HG03039 (cell line): ENCODE data around the gene MACF1.
"Not testable (repeated sequence)": the region's sequence is repeated elsewhere in the genome, so short reads cannot be mapped to it uniquely, and the experiment has no call there.

ENCODE experiments used
- ATAC-seq: cut with Tn5 transposase; IDR thresholded peaks from one replicate; pipeline ENCODE4 v1.9.1; 2021; ENCODE audit warnings: mild to moderate bottlenecking, moderate library complexity; ENCODE audit not compliant: unreplicated experiment

MACF1 gene

GRCh38 chr1:39505289-39505688, 300.8 kb downstream of the MACF1 start:
- ATAC-seq = no peak

DNA sequence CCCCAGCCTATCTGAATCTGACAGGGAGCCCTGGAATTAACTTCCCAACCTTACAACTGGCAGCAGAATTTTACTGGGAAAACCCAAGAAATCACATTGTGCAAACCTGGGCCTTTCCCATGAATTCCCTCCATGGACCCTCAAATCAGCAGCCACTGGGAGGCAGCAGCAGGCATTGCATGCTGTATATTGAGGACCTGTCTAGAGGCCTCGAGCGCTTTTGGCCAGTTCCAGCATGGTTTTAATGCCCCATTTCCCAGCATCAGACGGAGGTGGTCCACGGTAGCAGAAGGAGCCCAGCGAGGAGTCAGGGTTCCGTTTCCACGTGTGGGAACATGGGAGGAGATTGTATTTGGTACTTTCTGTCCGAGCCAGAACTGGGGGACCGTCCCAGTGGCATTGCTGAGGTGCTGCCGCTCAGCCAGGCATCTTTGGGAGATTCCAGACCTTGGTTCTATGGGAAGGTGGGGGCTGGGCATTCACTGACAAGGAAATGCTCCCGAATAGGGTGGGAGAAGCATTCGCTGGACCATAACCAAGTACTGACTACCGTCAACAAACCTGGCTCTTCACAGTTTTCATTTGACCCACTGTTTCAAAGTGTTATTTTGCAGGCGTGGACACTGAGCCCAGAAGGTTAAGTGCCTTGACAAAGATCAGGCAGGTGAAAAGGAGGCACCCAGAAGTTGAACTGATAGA, 302.9 kb downstream of the MACF1 start:
- ATAC-seq = no peak

DNA sequence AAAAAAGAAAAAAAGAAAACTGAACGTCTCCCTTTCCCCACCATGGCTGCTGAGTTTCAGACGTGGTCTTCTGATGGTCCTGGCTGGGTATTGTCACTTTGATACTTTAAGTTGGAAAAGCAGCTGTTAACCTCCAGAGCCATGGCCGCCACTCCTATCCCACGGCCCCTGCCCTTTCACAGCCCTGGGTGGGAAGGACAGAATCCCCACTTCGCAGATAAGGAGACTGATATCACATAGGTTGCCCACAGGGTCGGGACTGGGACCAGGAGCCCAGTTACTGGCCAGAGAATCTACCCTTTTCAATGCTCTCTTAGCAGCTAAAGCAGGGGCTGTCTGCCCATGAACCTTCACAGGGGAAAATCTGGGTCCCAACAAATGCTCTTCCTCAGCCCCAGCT, 303.8 kb downstream of the MACF1 start:
- no peak for ATAC-seq

GRCh38 chr1:39508857-39509305, 304.4 kb downstream of the MACF1 start:
- ATAC-seq = peak; percentile 13

- peak; percentile 44 for ATAC-seq
Measured at GRCh38 chr1:39509360-39510009, 305.0 kb downstream of the MACF1 start.

DNA sequence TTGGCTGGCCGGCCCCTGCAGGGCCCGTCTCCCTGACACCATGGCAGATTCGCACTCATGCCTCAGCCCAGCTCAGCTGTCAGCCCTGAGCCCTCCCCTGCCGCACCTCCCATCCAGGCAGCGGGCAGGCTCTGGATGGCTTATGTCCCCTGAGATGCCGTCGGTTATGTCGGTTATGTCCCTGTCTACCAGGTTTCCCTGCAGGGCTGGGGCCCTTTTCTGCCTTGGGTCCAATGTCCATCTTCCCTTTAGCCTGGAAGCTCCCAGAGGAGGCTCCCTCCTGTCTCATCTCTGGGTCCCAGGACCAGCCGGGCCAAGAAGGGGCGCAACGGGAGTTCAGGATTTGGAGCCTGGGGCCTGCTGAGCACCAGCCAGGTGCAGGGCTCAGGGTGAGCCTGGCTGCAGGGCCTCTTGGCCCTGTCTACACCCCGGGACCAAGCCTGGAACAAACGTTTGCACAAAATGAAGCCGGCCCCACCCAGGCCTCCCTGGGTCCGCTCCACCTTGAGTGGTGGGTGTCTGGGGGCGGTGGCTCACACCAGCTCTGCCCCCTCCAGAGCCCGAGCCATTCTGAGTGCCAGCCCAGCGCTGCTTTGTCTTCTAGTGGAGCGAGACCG, 306.2 kb downstream of the MACF1 start:
- not testable (repeated sequence) for ATAC-seq

- ATAC-seq = not testable (repeated sequence)
Measured at GRCh38 chr1:39511477-39511876, 307.0 kb downstream of the MACF1 start.

DNA sequence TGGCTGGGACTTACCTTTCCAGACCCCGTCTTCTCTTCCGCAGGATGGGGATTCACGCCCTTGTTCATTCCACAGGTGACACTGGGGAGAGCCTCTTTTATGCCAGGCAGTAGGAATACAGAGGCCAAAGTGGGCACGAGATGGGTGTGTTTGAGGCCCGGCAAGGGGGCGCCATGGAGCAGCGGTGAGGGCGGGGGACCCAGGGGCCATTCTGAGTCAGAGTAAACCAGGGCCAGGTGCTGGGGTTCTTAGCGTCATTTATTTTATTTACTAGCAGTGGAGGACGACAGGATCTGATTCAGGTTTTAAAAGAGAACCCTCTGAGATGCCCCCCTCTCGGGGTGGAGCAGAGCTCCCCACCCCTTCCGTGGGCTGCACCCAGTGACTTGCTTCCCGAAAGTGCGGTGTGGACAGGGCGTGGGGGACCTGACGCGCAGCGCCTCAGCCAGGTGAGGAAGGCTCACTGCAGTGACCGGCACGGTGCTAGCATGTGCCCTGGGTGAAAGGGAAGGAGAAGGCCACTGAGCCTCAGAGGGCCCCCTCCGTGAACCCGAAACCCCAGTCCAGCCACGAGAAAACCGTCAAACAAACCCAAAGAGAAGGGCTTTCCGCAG, 307.8 kb downstream of the MACF1 start:
- ATAC-seq = not testable (repeated sequence)

DNA sequence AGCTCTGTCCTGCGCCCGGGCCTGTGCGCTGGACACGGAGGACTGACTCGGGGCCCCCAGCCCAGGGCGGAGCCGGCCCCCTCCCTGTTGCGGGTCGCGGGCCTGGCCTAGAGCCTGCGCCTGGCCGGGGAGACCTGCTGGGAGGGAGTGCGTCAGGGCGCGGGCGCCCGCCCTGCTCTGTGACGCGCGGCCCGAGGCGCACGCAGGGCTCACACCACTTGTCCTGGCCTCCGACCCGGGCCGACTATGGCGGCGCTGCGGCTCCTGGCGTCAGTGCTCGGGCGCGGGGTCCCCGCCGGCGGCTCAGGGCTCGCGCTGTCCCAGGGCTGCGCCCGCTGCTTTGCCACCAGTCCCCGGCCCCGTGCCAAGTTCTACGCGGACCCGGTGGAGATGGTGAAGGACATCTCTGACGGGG, 310.2 kb downstream of the MACF1 start:
- ATAC-seq = not testable (repeated sequence)

DNA sequence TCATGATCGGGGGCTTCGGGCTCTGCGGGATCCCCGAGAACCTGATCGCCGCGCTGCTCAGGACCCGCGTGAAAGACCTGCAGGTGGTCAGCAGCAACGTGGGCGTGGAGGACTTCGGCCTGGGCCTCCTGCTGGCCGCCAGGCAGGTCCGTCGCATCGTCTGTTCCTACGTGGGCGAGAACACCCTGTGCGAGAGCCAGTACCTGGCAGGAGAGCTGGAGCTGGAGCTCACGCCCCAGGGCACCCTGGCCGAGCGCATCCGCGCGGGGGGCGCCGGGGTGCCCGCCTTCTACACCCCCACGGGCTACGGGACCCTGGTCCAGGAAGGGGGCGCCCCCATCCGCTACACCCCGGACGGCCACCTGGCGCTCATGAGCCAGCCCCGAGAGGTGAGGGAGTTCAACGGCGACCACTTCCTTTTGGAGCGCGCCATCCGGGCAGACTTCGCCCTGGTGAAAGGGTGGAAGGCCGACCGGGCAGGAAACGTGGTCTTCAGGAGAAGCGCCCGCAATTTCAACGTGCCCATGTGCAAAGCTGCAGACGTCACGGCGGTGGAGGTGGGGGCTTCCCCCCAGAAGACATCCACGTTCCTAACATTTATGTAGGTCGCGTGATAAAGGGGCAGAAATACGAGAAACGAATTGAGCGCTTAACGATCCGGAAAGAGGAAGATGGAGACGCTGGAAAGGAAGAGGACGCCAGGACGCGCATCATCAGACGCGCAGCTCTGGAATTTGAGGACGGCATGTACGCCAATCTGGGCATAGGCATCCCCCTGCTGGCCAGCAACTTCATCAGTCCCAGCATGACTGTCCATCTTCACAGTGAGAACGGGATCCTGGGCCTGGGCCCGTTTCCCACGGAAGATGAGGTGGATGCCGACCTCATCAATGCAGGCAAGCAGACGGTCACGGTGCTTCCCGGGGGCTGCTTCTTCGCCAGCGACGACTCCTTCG, 310.9 kb downstream of the MACF1 start:
- ATAC-seq = not testable (repeated sequence)

DNA sequence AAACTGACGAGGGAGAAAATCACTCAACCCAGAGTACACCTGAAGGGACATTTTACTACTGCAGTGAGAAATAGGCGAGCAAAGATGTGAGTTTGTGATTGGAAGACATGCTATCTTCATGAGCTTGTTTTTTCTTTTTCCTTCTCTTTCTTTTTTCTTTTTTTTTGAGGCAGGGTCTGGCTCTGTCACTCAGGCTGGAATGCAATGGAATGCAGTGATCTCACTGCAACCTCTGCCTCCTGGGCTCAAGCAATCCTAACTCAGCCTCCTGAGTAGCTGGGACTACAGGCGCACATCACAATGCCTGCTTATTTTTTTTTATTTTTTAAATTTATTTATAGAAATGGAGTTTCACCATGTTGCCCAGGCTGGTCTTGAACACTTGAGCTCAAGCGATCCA, 312.3 kb downstream of the MACF1 start:
- ATAC-seq = not testable (repeated sequence)

DNA sequence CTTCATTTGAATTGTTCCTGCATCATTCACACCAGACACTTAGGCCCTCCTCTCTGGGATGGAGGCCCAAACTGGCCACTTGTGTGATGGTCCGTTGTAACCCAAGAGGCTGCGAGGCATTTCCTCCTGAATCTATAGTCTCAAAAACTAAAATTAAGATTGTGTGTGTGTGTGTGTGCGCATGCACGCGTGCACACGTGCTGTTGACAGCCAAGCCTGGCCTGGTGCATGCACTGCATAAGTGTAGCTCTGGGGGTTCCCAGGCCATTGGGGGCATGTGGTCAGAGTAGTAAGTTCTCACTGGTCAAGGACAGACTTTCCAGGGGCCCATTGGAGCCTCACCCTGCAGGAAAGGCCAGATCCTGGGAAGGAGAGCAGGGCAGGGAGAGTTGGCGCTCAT, 313.4 kb downstream of the MACF1 start:
- not testable (repeated sequence) for ATAC-seq

DNA sequence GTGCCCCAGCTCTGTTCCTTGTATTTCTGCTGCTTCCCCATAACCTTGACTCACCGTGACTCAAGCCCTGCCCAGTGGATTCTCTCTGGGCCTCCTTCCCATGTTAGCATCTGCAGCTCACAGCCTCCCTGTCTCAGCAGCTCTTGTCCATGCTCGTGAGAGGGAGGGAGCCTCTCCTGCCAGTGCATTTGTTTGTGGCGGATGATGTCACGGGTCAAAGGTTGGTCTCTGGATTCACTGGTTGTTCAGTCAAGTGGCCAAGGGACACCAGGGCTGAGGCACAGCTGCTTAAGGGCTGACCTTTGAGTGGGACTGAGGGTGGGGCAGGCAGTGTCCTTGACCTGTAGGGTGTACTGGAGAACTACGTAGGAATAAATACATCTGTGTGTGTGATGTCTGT, 314.9 kb downstream of the MACF1 start:
- not testable (repeated sequence) for ATAC-seq

DNA sequence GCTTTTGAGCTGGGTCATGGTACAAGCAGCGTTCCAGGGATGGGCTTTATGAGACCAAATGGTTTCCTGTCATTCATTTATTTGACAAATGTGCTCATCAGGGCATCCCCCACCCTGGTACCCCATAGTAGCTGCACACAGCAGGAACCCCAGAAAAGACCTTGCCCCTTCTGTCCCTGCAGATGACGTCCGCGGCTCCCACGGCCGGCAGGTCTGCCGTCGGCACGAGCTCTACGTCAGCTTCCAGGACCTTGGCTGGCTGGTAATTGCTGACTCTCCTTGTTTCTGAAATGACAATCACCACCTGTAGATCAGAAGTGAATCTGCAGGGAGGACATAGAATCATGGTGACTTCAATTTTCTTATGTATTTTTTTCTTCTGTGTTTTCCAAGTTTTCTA, 317.7 kb downstream of the MACF1 start:
- not testable (repeated sequence) for ATAC-seq

DNA sequence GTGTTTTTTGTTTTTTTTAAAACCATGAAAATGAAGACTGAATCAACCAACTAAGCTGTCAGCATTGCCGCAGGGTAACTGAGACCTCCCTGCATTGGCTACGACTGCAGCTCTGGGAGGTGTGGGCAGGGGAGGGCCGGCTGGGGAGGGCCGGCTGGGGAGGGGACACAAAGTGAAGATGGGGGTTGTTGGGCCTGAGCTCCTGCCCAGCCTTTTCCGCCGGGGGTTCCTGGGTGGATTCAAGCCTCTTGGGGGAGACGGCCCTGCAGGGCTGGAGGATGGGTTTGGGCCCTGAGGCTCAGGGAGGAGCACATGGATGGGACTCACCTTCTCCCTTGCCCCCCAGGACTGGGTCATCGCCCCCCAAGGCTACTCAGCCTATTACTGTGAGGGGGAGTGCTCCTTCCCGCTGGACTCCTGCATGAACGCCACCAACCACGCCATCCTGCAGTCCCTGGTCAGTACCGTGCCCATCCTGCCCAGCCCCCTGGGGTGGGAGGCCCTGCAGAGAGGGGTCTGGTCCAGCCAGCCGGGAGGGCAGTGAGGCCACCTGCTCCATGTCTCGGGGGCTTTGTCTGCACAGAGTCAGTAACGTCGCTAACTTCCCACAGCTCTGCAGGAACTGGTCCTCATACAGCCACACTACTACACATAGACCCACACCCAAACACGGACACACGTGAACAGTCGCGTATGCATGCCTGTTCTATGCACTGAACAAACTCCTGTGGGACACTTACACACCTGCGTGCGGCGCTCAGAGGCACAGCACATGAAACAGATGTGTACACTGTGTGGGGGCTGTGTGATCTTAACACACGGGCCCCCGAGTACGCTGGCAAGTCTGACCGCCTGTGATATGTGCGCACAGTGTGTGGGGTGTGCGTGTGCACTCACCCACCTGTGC, 318.4 kb downstream of the MACF1 start:
- ATAC-seq = no peak

- ATAC-seq = no peak
Measured at GRCh38 chr1:39524171-39524570, 319.7 kb downstream of the MACF1 start.

DNA sequence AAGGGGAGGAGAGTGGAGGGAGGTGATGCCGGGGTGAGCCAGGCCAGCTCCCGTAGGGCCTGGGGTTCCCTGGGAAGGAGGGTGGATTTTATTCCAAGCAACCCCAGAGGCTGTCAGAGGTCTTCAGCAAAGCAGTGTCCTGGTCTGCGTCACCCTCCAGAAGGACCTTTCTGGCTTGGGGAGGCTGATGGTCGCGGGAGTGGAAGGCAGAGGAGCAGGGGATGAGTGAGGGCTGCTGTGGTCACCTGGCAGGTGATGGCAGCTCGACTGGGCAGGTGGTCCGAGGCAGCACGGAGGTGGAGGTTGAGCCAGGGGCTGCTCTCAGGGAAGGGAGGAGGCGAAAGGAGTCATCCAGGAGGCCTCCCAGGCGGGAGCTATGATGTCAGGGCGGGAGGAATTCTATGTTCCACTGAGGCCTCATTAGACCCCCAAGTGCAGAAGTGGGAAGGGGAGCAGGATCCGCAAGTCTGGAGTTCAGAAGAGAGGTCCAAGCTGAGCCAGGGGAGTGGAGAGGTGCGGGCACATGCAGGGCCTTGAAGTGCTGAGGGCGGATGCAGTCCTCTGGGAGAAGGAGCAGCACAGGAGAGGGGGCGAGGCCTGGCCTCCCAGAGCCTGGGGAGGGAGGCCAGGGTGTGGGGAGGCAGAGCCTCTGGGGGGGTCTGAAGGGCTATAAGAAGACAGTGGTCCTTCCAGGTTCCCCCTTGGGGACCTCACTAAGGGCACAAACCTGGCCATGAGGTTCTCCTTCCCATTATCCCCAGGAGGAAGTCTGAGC, 320.3 kb downstream of the MACF1 start:
- ATAC-seq = no peak

- ATAC-seq = peak; percentile 85
Measured at GRCh38 chr1:39525366-39526165, 321.1 kb downstream of the MACF1 start.
